HepG2 (cell line): ENCODE results near the gene NINL.

ENCODE experiments used
- ATF7-NPFF ChIP-seq: sonication (generic); formaldehyde crosslinking; IDR thresholded peaks from 2 replicates; pipeline ENCODE4 v1.8.1; 2023; ENCODE audit warnings: mild to moderate bottlenecking, low read depth, missing genetic modification reagents, moderate library complexity
- KDM5A ChIP-seq: fragments of 200-600 bp; sonication (generic); IDR thresholded peaks from 2 replicates; pipeline ENCODE4 v1.7.0; 2018; ENCODE audit warnings: antibody characterized with exemption, mild to moderate bottlenecking, low read length, borderline replicate concordance
- MEIS2 ChIP-seq: sonication (generic); formaldehyde crosslinking; IDR thresholded peaks from 2 replicates; pipeline ENCODE4 v1.9.0; 2021; ENCODE audit warnings: mild to moderate bottlenecking, missing genetic modification reagents
- NBN ChIP-seq: fragments of 450-650 bp; conservative IDR thresholded peaks from 2 replicates; pipeline ENCODE4 v1.6.1; 2017
- NR1H2 ChIP-seq: sonication (generic); formaldehyde crosslinking; IDR thresholded peaks from 2 replicates; pipeline ENCODE4 v1.8.1; 2022; ENCODE audit warnings: low read depth, missing genetic modification reagents, borderline replicate concordance
- POLR2AphosphoS5 ChIP-seq: IDR thresholded peaks from 2 replicates; pipeline ENCODE4 v1.6.1; 2012; ENCODE audit warnings: low read depth, low read length
- TAF1 ChIP-seq: sonication (generic); formaldehyde crosslinking; IDR thresholded peaks from 2 replicates; pipeline ENCODE4 v1.4.0; 2020; ENCODE audit warnings: missing genetic modification reagents
- ZNF121 ChIP-seq: sonication (generic); formaldehyde crosslinking; IDR thresholded peaks from 2 replicates; pipeline ENCODE4 v1.5.0; 2020; ENCODE audit warnings: mild to moderate bottlenecking, missing genetic modification reagents
- ZNF136 ChIP-seq: sonication (generic); formaldehyde crosslinking; IDR thresholded peaks from 2 replicates; pipeline ENCODE4 v1.8.1; 2022; ENCODE audit warnings: low read depth, mild to moderate bottlenecking, moderate library complexity, missing genetic modification reagents
- TF ChIP-seq, protein P1 (sequence below): IDR thresholded peaks from 2 replicates; pipeline ENCODE4 v1.6.1; 2016; ENCODE audit warnings: missing genetic modification reagents, missing compliant biosample characterization
- TF ChIP-seq, protein P2 (sequence below): sonication (generic); formaldehyde crosslinking; IDR thresholded peaks from 2 replicates; pipeline ENCODE4 v1.8.0; 2022; ENCODE audit warnings: missing genetic modification reagents, mild to moderate bottlenecking, borderline replicate concordance
- TF ChIP-seq, protein P3 (sequence below): sonication (generic); formaldehyde crosslinking; IDR thresholded peaks from 2 replicates; pipeline ENCODE4 v1.4.0; 2020; ENCODE audit warnings: missing genetic modification reagents, borderline replicate concordance

DNA sequence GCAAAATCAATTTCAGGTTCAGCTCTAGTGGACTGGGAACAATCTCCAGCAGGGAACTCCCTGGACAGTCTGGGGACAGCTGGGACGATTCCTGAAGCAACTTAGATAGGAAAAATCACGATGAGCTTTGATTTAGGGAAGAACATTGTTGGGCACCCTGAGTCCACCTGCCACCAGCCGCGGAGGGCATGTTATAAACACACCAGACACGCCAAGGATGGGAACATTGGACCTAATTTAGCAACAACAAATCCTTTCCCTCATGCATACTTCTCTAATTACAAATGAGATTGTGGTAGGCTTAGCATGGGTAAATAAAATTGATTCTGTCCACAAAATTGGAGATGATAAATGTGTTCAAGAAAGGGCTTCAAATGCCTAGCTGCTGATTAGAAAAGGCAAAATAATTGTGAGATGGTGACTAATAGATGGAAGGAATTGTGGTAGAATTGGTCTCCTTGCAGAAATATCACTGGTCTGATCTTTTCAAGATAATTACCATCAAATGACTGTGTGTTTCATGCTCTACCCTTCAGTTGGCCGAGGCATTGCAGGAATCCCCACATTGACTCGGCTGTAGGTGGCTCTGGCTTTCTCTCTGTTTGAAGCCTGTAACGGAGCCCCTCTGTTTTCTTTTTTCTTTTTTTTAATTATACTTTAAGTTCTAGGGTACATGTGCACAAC is 44.6 kb upstream of the NINL start:
- TF ChIP-seq, protein P1, sequence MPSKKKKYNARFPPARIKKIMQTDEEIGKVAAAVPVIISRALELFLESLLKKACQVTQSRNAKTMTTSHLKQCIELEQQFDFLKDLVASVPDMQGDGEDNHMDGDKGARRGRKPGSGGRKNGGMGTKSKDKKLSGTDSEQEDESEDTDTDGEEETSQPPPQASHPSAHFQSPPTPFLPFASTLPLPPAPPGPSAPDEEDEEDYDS (CRISPR knock-in tag) = no peak
- no peak for TF ChIP-seq ATF7-NPFF (CRISPR knock-in tag)
- TF ChIP-seq, protein P2, sequence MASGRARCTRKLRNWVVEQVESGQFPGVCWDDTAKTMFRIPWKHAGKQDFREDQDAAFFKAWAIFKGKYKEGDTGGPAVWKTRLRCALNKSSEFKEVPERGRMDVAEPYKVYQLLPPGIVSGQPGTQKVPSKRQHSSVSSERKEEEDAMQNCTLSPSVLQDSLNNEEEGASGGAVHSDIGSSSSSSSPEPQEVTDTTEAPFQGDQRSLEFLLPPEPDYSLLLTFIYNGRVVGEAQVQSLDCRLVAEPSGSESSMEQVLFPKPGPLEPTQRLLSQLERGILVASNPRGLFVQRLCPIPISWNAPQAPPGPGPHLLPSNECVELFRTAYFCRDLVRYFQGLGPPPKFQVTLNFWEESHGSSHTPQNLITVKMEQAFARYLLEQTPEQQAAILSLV (CRISPR knock-in tag) = no peak
- TF ChIP-seq, protein P3, sequence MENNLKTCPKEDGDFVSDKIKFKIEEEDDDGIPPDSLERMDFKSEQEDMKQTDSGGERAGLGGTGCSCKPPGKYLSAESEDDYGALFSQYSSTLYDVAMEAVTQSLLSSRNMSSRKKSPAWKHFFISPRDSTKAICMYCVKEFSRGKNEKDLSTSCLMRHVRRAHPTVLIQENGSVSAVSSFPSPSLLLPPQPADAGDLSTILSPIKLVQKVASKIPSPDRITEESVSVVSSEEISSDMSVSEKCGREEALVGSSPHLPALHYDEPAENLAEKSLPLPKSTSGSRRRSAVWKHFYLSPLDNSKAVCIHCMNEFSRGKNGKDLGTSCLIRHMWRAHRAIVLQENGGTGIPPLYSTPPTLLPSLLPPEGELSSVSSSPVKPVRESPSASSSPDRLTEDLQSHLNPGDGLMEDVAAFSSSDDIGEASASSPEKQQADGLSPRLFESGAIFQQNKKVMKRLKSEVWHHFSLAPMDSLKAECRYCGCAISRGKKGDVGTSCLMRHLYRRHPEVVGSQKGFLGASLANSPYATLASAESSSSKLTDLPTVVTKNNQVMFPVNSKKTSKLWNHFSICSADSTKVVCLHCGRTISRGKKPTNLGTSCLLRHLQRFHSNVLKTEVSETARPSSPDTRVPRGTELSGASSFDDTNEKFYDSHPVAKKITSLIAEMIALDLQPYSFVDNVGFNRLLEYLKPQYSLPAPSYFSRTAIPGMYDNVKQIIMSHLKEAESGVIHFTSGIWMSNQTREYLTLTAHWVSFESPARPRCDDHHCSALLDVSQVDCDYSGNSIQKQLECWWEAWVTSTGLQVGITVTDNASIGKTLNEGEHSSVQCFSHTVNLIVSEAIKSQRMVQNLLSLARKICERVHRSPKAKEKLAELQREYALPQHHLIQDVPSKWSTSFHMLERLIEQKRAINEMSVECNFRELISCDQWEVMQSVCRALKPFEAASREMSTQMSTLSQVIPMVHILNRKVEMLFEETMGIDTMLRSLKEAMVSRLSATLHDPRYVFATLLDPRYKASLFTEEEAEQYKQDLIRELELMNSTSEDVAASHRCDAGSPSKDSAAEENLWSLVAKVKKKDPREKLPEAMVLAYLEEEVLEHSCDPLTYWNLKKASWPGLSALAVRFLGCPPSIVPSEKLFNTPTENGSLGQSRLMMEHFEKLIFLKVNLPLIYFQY (CRISPR knock-in tag) = no peak
- no peak for TF ChIP-seq TAF1 (CRISPR knock-in tag)
- TF ChIP-seq KDM5A = no peak
- TF ChIP-seq NBN = no peak
- TF ChIP-seq ZNF136 (CRISPR knock-in tag) = no peak
- no peak for TF ChIP-seq ZNF121 (CRISPR knock-in tag)
- TF ChIP-seq NR1H2 (CRISPR knock-in tag) = no peak
- no peak for TF ChIP-seq MEIS2 (CRISPR knock-in tag)
- TF ChIP-seq POLR2AphosphoS5 = no peak
